Natural killer cell (primary cell): ENCODE measurements around the gene CEP78. TPM values are rescaled to one million over a fixed set of nuclear protein-coding genes. Genes with fewer than 3 reads are reported as not detected.
"Not testable (repeated sequence)": the region's sequence is repeated elsewhere in the genome, so short reads cannot be mapped to it uniquely, and the experiment has no call there.

Experiments
- ATAC-seq, 3 donors: fragments of 150-1000 bp in 2 of 3; fragments of 200-7000 bp in 1 of 3; cut with Tn5 transposase; 1 replicate in 1 of 3; 2 replicates in 2 of 3; pipeline ENCODE4 v1.10.0; 2021; ENCODE audit warnings: mild to moderate bottlenecking in 2 of 3, moderate library complexity in 2 of 3
- DNase-seq, 2 donors: peaks; one replicate each; pipeline versions ENCODE4 v3.0.0 to v3.0.0-alpha.2; 2013 to 2021; ENCODE audit warnings: mixed read lengths in 1 of 2
- H3K27ac ChIP-seq: one replicate; pipeline ENCODE4 v1.5.1; 2013; ENCODE audit warnings: mild to moderate bottlenecking, low read length
- H3K27me3 ChIP-seq: one replicate; pipeline ENCODE4 v1.6.1; 2013; ENCODE audit warnings: low read length; ENCODE audit not compliant: control insufficient read depth, insufficient read depth
- H3K36me3 ChIP-seq: one replicate; pipeline ENCODE4 v1.6.1; 2013; ENCODE audit warnings: low read length; ENCODE audit not compliant: control insufficient read depth, insufficient read depth
- H3K4me1 ChIP-seq: one replicate; pipeline ENCODE4 v1.6.1; 2013; ENCODE audit warnings: low read length; ENCODE audit not compliant: control insufficient read depth, insufficient read depth
- H3K4me3 ChIP-seq: one replicate; pipeline ENCODE4 v1.5.1; 2013; ENCODE audit warnings: low read length
- H3K9me3 ChIP-seq: one replicate; pipeline ENCODE4 v1.6.1; 2013; ENCODE audit warnings: low read length; ENCODE audit not compliant: control insufficient read depth, insufficient read depth
- H3K27ac Mint-ChIP-seq, 2 donors: one replicate each; pipeline ENCODE4 v1.8.0; 2022; ENCODE audit warnings: mild to moderate bottlenecking in 2 of 2, mixed read lengths in 2 of 2, moderate library complexity in 1 of 2
- H3K27me3 Mint-ChIP-seq, 2 donors: one replicate each; pipeline ENCODE4 v1.8.0; 2022; ENCODE audit warnings: low read depth in 2 of 2, mixed read lengths in 2 of 2
- H3K36me3 Mint-ChIP-seq: one replicate; pipeline ENCODE4 v1.8.0; 2022; ENCODE audit warnings: mixed read lengths
- H3K4me1 Mint-ChIP-seq, 2 donors: one replicate each; pipeline ENCODE4 v1.8.0; 2022; ENCODE audit warnings: mixed read lengths in 2 of 2
- H3K4me3 Mint-ChIP-seq: one replicate; pipeline ENCODE4 v1.8.0; 2022; ENCODE audit warnings: mild to moderate bottlenecking, moderate library complexity, mixed read lengths
- H3K9me3 Mint-ChIP-seq, 2 donors: one replicate each; pipeline ENCODE4 v1.8.0; 2022; ENCODE audit warnings: mixed read lengths in 2 of 2
- WGBS: methylation state at CpG from one replicate; pipeline ENCODE4 v1.1.7; 2013; ENCODE audit warnings: missing lambda C conversion rate; ENCODE audit not compliant: insufficient coverage; 5-methylcytosine and 5-hydroxymethylcytosine counted together
- intact Hi-C: fragments of 100-400 bp; cut with micrococcal nuclease; formaldehyde crosslinking; loops from one replicate; pipeline ENCODE4 v1.14.2; 2022
- total RNA-seq, 4 donors: library from RNA; stranded (reverse); fragments of 120-200 nt in 1 of 4; gene quantifications; one replicate each; pipeline versions ENCODE4 v1.2.3 to v1.2.4, GENCODE V29; 2013 to 2022
- TF ChIP-seq, protein P1 (sequence below): fragments of 200-600 bp; IDR thresholded peaks from one replicate; pipeline ENCODE4 v1.8.0; 2022; ENCODE audit warnings: antibody characterized with exemption

CEP78 gene
- total RNA-seq, 3 donors from 2014 or later (not counting 1 experiment from before 2014, with no cell fraction given): 204 to 304 (median 253) TPM

DNA sequence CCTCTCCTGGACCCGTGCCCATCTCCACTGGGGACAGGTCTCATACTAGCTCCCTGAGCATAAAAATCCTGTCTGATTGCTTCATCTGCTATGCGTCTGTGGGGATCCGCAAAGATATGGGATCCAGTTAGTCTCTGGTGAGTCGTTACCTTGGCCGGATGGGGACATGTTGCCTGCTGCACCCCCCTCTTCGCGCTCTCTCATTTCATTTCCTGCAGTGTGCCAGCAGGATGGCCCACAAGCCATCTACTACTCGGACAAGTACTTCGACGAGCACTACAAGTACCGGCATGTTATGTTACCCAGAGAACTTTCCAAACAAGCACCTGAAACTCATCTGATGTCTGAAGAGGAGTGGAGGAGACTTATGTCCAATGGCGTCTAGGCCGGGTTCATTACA lies 17.0 kb upstream of the CEP78 start:
- ATAC-seq (no peak), DNase-seq (no peak)
- H3K36me3 Mint-ChIP-seq: no peaks in the 10 kb centered on the region
- no peaks in the 10 kb centered on the region for H3K9me3 ChIP-seq
- H3K4me1 Mint-ChIP-seq: peaks cover 2% of the 10 kb centered on the region in 2 donors
- H3K27me3 ChIP-seq: no peaks in the 10 kb centered on the region
- no peak overlapping the region for H3K27ac Mint-ChIP-seq
- intact Hi-C loops: loop anchor here (10.0 kb wide), 3 partner anchors 114 to 384 kb away; partner anchors contain the start of gene GNAQ
- H3K27me3 Mint-ChIP-seq: peaks cover 0 to 8% of the 10 kb centered on the region in 2 donors
- no peak overlapping the region for H3K4me3 Mint-ChIP-seq
- no peak overlapping the region for H3K27ac ChIP-seq
- TF ChIP-seq, protein P1, sequence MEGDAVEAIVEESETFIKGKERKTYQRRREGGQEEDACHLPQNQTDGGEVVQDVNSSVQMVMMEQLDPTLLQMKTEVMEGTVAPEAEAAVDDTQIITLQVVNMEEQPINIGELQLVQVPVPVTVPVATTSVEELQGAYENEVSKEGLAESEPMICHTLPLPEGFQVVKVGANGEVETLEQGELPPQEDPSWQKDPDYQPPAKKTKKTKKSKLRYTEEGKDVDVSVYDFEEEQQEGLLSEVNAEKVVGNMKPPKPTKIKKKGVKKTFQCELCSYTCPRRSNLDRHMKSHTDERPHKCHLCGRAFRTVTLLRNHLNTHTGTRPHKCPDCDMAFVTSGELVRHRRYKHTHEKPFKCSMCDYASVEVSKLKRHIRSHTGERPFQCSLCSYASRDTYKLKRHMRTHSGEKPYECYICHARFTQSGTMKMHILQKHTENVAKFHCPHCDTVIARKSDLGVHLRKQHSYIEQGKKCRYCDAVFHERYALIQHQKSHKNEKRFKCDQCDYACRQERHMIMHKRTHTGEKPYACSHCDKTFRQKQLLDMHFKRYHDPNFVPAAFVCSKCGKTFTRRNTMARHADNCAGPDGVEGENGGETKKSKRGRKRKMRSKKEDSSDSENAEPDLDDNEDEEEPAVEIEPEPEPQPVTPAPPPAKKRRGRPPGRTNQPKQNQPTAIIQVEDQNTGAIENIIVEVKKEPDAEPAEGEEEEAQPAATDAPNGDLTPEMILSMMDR: no peak
- no peak overlapping the region for H3K4me3 ChIP-seq
- 93% methylated on average over 13 of the region's 13 CpGs for WGBS
- H3K36me3 ChIP-seq: no peaks in the 10 kb centered on the region
- no peaks in the 10 kb centered on the region for H3K4me1 ChIP-seq
- H3K9me3 Mint-ChIP-seq: no peaks in the 10 kb centered on the region

DNA sequence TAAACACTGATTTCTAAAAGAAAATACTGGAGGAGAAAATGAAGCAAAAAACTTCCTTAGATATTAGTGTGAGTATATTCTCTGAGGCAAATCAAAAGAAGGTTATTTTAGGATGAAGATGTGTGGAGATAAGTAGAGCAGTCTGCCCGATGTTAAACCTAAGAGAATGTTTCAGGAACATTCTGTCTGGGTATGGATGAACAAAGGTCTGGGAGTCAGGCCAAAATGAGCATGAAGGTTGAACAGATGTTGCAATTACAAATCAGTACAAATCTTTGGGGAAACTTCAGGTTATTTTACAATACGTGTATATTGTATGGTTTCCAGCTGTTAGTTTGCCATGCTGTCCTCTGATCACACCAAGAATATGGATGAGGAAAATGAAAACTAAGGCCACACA lies 14.4 kb upstream of the CEP78 start:
- Mint-ChIP-seq H3K4me1 (no peaks in the 10 kb centered on the region), H3K9me3 (no peaks in the 10 kb centered on the region), H3K27me3 (peaks cover 0 to 15% of the 10 kb centered on the region in 2 donors), H3K4me3 (no peak overlapping the region), H3K27ac (no peak overlapping the region), H3K36me3 (no peaks in the 10 kb centered on the region)
- no peaks in the 10 kb centered on the region for H3K36me3 ChIP-seq
- H3K9me3 ChIP-seq: no peaks in the 10 kb centered on the region
- H3K27me3 ChIP-seq: no peaks in the 10 kb centered on the region
- no peak overlapping the region for H3K4me3 ChIP-seq
- no peaks in the 10 kb centered on the region for H3K4me1 ChIP-seq
- no peak for ATAC-seq
- DNase-seq: no peak
- intact Hi-C loops: no loop called here
- no peak overlapping the region for H3K27ac ChIP-seq
- TF ChIP-seq, protein P1: no peak
- WGBS: 100% methylated on average over 2 of the region's 2 CpGs

DNA sequence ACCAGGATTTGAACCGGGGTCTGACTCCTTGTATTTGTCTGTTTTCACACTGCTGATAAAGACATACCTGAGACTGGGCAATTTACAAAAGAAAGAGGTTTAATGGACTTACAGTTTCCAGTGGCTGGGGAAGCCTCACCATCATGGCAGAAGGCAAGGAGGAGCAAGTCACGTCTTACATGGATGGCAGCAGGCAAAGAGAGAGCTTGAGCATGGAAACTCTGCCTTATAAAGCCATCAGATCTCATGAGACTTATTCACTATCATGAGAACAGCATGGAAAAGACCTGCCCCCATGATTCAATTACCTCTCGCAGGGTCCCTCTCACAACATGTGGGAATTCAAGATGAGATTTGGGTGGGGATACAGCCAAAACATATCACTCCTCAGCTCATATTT lies 14.0 kb upstream of the CEP78 start:
- intact Hi-C loops, H3K36me3 Mint-ChIP-seq, H3K9me3 Mint-ChIP-seq, H3K9me3 ChIP-seq, H3K36me3 ChIP-seq, H3K27ac ChIP-seq, H3K27me3 ChIP-seq, H3K27ac Mint-ChIP-seq, H3K4me1 Mint-ChIP-seq, ATAC-seq, H3K4me3 ChIP-seq, H3K4me3 Mint-ChIP-seq, DNase-seq, H3K4me1 ChIP-seq: not testable (repeated sequence)
- 89% methylated on average over 3 of the region's 3 CpGs for whole genome bisulfite sequencing
- H3K27me3 Mint-ChIP-seq: peaks cover 0 to 15% of the 10 kb centered on the region in 2 donors

DNA sequence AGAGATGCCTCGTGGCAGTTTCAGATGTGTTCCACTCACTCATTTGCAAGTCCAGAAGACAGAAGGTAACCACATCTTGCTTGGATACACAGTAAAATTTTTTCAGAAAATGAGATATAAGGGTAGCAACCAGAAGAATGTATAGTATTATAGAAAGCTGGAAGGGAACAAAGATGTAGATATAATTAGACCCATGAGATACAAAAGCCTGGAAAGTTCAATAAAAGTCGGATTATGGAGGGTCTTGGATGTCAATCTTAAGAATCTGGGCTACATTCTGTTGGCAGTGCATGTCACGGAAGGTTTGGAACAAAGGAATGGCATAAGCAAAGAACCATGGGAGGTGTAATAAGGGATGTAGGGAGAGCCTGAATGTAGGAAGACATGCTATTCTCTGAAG lies 5.1 kb upstream of the CEP78 start:
- Histone ChIP-seq H3K4me1 (peaks cover 4% of the 10 kb centered on the region), H3K36me3 (no peaks in the 10 kb centered on the region), H3K4me3 (no peak overlapping the region), H3K9me3 (no peaks in the 10 kb centered on the region), H3K27ac (no peak overlapping the region), H3K27me3 (no peaks in the 10 kb centered on the region)
- H3K27me3 Mint-ChIP-seq: peaks cover 0 to 6% of the 10 kb centered on the region in 2 donors
- TF ChIP-seq, protein P1: no peak
- intact Hi-C loops: no loop called here
- WGBS: 73% methylated on average over 3 of the region's 3 CpGs
- ATAC-seq (no peak), DNase-seq (no peak)
- H3K4me1 Mint-ChIP-seq: peaks cover 2 to 9% of the 10 kb centered on the region in 2 donors
- no peak overlapping the region for H3K27ac Mint-ChIP-seq
- no peaks in the 10 kb centered on the region for H3K9me3 Mint-ChIP-seq
- no peak overlapping the region for H3K4me3 Mint-ChIP-seq
- H3K36me3 Mint-ChIP-seq: no peaks in the 10 kb centered on the region

DNA sequence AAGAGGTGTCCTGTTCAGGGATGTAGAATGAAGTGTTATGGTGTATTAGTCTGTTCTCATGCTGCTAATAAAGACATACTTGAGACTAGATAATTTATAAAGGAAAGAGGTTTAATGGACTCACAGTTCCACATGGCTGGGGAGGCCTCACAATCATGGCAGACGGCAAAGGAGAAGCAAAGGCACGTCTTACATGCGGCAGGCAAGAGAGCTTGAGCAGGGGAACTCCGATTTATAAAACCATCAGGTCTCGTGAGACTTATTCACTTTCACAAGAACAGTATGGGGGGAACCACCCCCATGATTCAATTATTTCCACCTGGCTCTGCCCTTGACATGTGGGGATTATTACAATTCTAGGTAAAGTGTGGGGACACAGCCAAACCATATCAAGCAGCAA lies 3.4 kb upstream of the CEP78 start:
- H3K36me3 ChIP-seq, ATAC-seq, intact Hi-C loops, H3K9me3 ChIP-seq, H3K4me3 Mint-ChIP-seq, H3K36me3 Mint-ChIP-seq, H3K27me3 ChIP-seq, H3K4me3 ChIP-seq, H3K9me3 Mint-ChIP-seq, DNase-seq, H3K27ac ChIP-seq, H3K27ac Mint-ChIP-seq, H3K27me3 Mint-ChIP-seq: not testable (repeated sequence)
- 59% methylated on average over 4 of the region's 5 CpGs for WGBS
- H3K4me1 Mint-ChIP-seq: peaks cover 10 to 16% of the 10 kb centered on the region in 2 donors
- peaks cover 15% of the 10 kb centered on the region for H3K4me1 ChIP-seq
